HFFc6 (cell line): ENCODE measurements around the gene SLC16A3. TPM values are rescaled to one million over a fixed set of nuclear protein-coding genes. Genes with fewer than 3 reads are reported as not detected.
A peak's percentile ranks its signal among the peaks of the same experiment; 100 is the strongest.

Experiments used
- DNase-seq: peaks from one replicate; pipeline ENCODE4 v3.0.0-alpha.2; 2018
- H3K27ac Mint-ChIP-seq: 2 replicates; pipeline ENCODE4 v1.8.0; 2020; ENCODE audit warnings: mild to moderate bottlenecking, mixed read lengths
- H3K27me3 Mint-ChIP-seq: 2 replicates; pipeline ENCODE4 v1.8.0; 2021; ENCODE audit warnings: mild to moderate bottlenecking, moderate library complexity, mixed read lengths; ENCODE audit not compliant: insufficient read depth
- H3K36me3 Mint-ChIP-seq: 2 replicates; pipeline ENCODE4 v1.8.0; 2021; ENCODE audit warnings: low read depth, mixed read lengths
- H3K4me1 Mint-ChIP-seq: 2 replicates; pipeline ENCODE4 v1.8.0; 2020; ENCODE audit warnings: low read depth, mixed read lengths
- H3K4me3 Mint-ChIP-seq: 2 replicates; pipeline ENCODE4 v1.8.0; 2020; ENCODE audit warnings: mild to moderate bottlenecking, moderate library complexity, mixed read lengths
- H3K9me3 Mint-ChIP-seq: 2 replicates; pipeline ENCODE4 v1.8.0; 2020; ENCODE audit warnings: mild to moderate bottlenecking, mixed read lengths
- CTCF ChIP-seq: fragments of 200-600 bp; sonication (generic); IDR thresholded peaks from 2 replicates; pipeline ENCODE4 v1.5.0; 2021; ENCODE audit warnings: antibody characterized with exemption, mild to moderate bottlenecking
- total RNA-seq, 6 experiments: library from RNA; stranded (reverse); fragmentation: NEBNext Ultra II Directional; extraction: Animal tissue kit (Norgen Biotek cat#: 25700); gene quantifications; 2 replicates in 1 of 6; 3 replicates in 5 of 6; pipeline ENCODE4 v1.2.3, GENCODE V29; 2021

Gene SLC16A3
- total RNA-seq, 6 experiments from 2014 or later, result 475 to 624 (median 523) TPM

DNA sequence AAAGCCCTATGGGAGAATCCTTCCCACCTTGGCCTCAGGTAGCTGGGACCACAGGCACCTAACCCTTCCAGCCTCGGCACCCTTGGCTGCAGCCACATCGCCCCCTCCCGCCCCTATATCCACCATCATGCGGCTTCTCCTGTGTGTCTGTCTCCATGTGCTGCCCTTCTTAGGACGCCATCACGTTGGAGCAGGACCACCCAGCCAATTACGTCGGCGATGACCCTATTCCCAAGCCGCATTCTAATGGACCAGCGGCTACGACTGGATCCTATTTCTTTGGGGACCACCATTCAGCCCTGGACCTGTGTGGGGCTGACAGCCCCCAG lies 12.9 kb upstream of the SLC16A3 start:
- peak overlapping the region; percentile 98 for H3K27ac Mint-ChIP-seq
- DNase-seq, result no peak
- H3K4me3 Mint-ChIP-seq, result no peak overlapping the region; the same call in 1 of the 2 replicates
- no peaks in the 10 kb centered on the region for H3K36me3 Mint-ChIP-seq
- peaks cover 11% of the 10 kb centered on the region for H3K27me3 Mint-ChIP-seq
- H3K9me3 Mint-ChIP-seq, result no peaks in the 10 kb centered on the region
- peaks cover 58% of the 10 kb centered on the region for H3K4me1 Mint-ChIP-seq
- no peak for TF ChIP-seq CTCF

DNA sequence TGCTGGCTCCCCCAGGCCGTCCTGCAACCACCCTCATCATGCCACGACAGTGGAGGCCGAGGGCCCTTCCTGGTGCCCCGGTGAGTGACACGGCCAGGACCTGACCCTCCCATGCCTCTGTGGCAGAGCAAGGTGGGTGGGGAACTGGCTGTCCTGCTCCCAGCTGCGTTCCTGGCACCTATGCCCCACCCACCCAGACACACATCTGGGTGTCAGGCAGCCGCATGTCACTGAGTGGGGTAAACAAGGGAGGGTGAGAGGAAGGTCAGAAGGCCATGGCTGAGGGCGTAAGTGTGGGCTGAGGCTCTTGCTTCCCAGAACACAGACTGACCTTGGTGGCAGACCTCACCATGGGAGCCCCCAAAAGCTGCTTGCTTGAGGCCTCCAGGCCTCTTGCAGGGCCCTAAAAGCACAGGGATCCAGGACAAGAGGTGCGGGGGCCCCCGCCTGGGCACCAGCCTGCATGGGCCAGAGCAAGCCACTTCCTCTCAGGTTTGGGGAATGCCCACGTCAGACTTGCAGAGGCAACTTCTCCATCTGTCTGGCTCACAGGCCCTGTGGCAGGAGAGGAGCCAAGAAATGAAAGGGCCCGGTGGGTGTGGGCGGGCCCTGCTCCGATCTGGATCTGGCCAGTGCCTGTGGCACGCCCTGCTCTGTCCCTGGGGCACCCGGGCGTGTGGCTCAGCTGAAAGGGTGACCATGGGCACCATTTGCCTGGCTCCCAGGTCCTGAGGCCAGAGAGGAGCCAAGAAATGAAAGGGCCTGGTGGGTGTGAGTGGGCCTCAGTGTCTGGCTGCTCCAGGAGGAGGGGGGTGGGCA lies 12.3 kb upstream of the SLC16A3 start:
- Mint-ChIP-seq H3K4me3 (peak overlapping the region; percentile 55), H3K9me3 (no peaks in the 10 kb centered on the region), H3K27me3 (peaks cover 11% of the 10 kb centered on the region), H3K36me3 (peaks cover 4% of the 10 kb centered on the region; the same call in 1 of the 2 replicates), H3K27ac (peak overlapping the region; percentile 98), H3K4me1 (peaks cover 60% of the 10 kb centered on the region)
- TF ChIP-seq CTCF, result peak; percentile 8; the same call in 1 of the 2 replicates
- DNase-seq, result peak; percentile 86

DNA sequence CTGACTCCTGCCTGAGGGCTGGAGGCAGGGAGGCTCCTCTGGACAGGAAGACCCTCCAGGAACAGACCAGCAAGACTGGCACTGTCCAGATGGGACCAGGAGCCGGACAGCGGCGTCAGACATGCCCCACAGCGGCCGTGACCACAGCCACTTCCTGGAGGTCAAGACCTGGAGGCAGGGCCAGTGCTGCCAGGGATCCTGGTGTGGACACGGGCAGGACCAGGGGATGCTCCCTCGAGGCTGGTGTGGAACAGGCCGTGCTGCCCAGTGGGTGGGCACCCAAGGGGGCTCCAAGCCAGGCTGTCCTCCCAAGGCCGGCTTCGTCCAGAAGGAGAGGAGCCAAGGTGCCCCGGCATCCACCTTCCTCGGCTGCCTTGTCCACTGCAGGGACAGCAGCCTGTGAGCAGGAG lies 11.7 kb upstream of the SLC16A3 start:
- no peaks in the 10 kb centered on the region for H3K9me3 Mint-ChIP-seq
- TF ChIP-seq CTCF, result no peak
- H3K4me3 Mint-ChIP-seq, result peak overlapping the region; percentile 72
- H3K27ac Mint-ChIP-seq, result peak overlapping the region; percentile 98
- H3K27me3 Mint-ChIP-seq, result peaks cover 11% of the 10 kb centered on the region
- no peak for DNase-seq
- peaks cover 5% of the 10 kb centered on the region; the same call in 1 of the 2 replicates for H3K36me3 Mint-ChIP-seq
- H3K4me1 Mint-ChIP-seq, result peaks cover 56% of the 10 kb centered on the region

DNA sequence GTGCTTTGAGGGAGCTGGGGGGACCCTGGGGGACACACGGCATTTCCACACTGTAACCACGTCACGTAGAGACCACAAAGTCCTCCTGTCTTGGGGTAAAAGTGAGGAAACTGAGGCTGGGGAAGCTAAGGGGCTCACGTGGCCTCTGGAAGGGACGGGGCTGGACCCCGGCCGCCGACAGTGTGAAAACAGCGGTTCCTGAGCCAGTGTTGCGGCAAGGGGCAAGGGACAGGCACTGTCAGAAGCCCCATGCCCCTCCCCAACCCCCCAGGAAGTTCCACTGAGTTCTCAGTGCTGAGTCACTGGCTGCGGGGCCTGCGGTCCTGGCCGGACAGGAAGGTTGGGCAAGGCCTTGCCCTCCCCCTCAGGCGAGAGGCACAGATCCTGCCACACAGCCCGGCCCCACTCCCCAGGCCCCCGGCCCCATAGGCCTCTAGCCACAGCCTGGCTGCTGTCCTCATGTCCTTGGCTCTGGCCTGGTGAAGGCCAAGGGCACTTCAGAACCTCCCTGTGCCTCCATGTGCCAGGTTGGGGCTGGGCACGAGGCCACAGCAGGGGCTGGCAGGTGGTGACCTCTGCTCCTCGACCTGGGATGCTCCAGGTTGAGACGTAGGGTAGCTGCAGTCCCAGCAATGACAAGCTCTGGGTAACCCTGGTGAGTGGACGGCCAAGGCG lies 11.2 kb upstream of the SLC16A3 start:
- no peaks in the 10 kb centered on the region for H3K9me3 Mint-ChIP-seq
- H3K36me3 Mint-ChIP-seq, result peaks cover 5% of the 10 kb centered on the region; the same call in 1 of the 2 replicates
- H3K27me3 Mint-ChIP-seq, result peaks cover 11% of the 10 kb centered on the region
- TF ChIP-seq CTCF, result no peak
- H3K4me3 Mint-ChIP-seq, result peak overlapping the region; percentile 72; the same call in 1 of the 2 replicates
- DNase-seq, result peak; percentile 85
- peak overlapping the region; percentile 98 for H3K27ac Mint-ChIP-seq
- H3K4me1 Mint-ChIP-seq, result peaks cover 56% of the 10 kb centered on the region

DNA sequence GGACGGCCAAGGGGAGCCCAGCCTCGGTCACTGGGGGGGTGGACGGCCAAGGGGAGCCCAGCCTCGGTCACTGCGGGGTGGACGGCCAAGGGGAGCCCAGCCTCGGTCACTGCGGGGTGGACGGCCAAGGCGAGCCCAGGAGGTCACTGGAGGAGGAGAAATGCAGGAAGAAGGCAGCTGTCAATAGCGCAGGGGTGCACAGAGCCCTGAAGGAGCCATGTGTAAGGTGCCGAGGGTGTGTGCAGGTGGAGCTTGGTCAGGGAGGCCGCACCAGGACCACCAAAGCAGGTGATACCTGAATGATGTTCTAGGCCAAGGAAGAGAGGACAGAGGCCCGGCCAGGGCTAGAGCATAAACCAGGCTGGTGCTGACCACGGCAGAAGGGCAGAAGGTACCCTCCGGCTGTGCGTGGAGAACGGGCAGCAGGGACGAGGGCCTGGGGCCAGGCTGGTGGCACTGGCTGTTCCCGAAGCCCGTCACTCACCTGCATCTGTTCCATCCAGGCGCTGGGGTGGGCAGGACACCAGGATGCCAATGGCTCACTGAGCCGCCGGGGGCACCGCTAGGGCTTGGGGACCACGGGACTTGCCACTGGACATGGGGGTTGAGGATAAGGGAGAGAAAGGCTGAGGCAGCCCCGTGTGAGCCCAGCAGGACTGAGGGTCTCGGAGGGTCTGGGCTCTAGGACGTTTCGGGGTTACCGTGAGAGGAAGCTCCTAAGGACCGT lies 10.3 kb upstream of the SLC16A3 start:
- Mint-ChIP-seq H3K27ac (peak overlapping the region; percentile 78), H3K4me1 (peaks cover 54% of the 10 kb centered on the region), H3K9me3 (no peaks in the 10 kb centered on the region), H3K27me3 (peaks cover 11% of the 10 kb centered on the region), H3K4me3 (peak overlapping the region; percentile 62), H3K36me3 (peaks cover 5% of the 10 kb centered on the region; the same call in 1 of the 2 replicates)
- TF ChIP-seq CTCF, result no peak
- DNase-seq, result no peak
